NCI-H1436 treated with DMSO at 0.1 percent for 48 hours (cell line): ENCODE data around the gene AFF3.
"Not testable (repeated sequence)": the region's sequence is repeated elsewhere in the genome, so short reads cannot be mapped to it uniquely, and the experiment has no call there.

Experiments
- DNase-seq: peaks from one replicate; lab custom pipeline; 2025; lab: John Stamatoyannopoulos, UW

AFF3 gene

GRCh38 chr2:99663641-99664040, 478.7 kb downstream of the AFF3 start:
- no peak for DNase-seq

- no peak for DNase-seq
Measured at GRCh38 chr2:99662761-99663341, 479.5 kb downstream of the AFF3 start.

GRCh38 chr2:99661761-99662160, 480.6 kb downstream of the AFF3 start:
- not testable (repeated sequence) for DNase-seq

GRCh38 chr2:99660616-99661406, 481.6 kb downstream of the AFF3 start:
- no peak for DNase-seq

DNA sequence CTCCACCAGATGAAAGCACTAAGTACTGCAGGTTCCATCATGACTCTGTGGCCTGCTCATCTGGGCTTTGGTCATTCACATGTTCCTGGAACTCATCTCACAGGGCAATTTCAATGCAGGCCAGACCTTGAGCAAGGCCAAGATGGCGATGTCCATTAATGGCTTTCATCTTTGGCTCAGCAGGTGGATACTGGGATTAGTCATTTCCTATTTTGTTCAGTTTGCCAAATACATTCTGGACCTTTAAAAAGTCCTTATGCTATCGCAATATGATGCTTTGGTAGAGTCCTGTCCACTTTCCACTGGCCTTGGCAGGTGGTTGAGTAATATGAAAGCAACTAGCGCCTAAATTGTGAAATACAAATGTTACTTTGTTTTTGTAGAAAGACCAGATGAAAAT, 482.5 kb downstream of the AFF3 start:
- DNase-seq = no peak

DNA sequence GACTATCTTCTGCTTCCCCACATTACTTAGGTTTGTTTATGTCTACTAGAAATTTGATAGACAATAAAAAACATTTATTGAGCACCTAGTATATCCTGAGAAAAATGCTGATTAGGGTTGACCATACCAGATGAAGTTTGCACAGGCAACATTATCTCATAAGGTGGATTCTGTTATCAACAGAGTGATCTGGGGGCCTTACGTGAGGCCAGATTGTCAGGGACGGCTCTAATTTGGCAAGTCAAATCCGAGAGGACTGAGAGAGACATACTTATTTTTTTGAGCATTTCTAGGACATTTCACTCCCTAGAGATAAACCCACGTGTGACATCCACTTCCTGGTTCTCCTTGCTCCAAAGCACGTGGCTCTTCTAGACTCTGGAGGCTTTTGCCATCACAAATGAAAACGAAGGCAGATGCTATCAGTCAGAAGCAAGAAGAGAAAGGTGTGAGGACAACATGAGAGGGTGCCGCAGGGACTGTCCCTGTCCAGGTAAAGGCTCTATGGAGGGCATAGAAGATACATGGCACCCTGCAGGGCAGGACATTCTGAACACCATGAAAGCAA, 484.6 kb downstream of the AFF3 start:
- no peak for DNase-seq

DNA sequence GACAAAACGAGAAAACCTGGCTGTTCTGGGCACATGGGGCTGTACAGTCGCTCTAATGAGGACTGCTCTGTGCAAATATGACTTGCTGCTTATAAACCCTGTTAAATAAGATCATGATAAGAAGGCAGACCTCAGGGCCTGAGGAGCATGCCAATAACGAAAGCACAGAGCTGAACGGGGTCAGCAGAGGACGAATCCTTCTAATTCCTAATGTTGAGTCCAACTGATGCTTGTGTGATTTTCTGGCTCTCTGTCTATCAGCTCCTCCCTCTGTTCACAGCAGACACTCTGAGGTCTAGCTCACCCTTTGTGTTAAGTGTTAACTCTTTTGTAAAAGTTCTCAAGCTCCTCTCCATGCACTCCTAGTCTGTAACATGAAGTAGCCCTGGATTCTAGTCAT, 485.4 kb downstream of the AFF3 start:
- no peak for DNase-seq

DNA sequence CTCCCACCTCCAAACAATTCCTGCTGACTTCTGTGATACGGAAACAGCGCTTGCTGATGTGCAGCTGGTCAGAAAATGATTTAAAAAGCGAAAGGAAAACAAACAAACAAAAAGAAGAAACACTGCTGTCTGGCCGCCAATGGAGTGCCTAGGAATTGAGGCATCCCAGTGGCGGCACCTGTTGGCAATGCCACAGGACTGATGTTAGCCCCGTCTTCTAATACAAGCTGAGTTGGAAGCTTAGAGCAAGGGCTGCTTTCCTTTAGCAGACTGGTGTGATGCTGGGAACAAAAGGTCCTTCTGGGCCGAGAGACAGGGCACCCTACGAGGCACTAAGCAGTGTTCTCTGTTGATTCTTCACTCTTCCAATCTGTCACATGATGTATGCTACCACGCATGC, 489.0 kb downstream of the AFF3 start:
- DNase-seq = no peak

GRCh38 chr2:99652862-99653261, 489.5 kb downstream of the AFF3 start:
- no peak for DNase-seq

DNA sequence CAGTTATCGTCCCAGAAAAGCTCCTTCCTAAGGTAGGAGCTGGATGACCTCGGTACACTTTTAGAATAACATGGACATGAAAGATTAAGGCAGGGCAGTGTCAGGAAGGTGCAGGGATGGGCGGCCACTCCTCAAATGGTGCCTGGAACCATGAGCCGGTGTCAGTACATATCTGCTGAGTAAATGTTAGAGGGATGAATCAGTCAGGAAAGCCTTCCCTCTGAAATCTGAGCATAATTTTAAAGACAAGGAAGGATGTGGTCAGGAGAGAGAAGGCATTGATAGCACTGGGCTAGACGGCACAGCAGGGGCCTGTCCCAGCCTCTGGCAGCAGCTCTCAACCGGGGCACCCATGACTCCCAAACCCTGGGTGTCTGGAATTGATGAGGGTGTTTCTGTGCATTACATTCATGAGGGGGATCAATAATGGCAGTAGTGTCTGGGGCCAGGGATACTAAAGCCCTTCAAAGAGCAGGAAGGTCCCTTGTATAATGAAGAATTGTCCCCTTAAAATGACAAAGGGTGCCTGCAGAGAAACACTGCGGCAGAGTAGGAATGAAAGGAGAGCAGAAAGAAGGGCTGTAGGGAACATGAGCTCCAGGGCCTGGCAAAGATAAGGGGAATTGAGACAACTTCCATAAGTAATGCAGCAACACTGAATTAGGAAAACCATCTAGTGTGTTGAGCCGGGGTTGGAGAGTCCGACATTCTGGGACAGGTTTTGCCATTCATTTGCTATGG, 490.3 kb downstream of the AFF3 start:
- no peak for DNase-seq

GRCh38 chr2:99648906-99649789, 493.2 kb downstream of the AFF3 start:
- no peak for DNase-seq

GRCh38 chr2:99648178-99648844, 494.1 kb downstream of the AFF3 start:
- no peak for DNase-seq

- DNase-seq = no peak
Measured at GRCh38 chr2:99645960-99646359, 496.4 kb downstream of the AFF3 start.

GRCh38 chr2:99644419-99644787, 498.0 kb downstream of the AFF3 start:
- no peak for DNase-seq

GRCh38 chr2:99643787-99644418, 498.5 kb downstream of the AFF3 start:
- DNase-seq = no peak

DNA sequence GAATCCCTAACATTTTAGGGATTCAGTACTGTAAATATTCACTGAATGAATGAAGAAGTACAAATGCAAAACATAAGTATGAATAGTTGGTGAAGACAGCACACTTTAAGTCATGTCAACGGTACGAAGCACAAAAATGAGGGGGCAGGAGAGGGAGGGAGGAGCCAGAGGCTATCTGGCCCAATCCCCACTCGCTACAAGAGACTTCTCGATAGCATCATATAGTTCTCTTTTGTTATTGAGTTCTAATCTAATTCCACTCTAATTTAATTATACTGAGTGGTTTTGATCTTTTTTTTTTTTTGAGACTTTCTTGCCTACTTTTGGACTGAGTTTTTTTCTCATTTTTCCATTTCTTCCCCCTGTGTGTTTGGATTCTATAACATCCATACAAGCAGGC, 500.4 kb downstream of the AFF3 start:
- no peak for DNase-seq

- DNase-seq = no peak
Measured at GRCh38 chr2:99640635-99641151, 501.7 kb downstream of the AFF3 start.

- DNase-seq = no peak
Measured at GRCh38 chr2:99638791-99639190, 503.6 kb downstream of the AFF3 start.

GRCh38 chr2:99637159-99637697, 505.2 kb downstream of the AFF3 start:
- DNase-seq = no peak
